Measurements from ENCODE around the gene TRPC4. TPM values are rescaled to one million over a fixed set of nuclear protein-coding genes. Genes with fewer than 3 reads are reported as not detected.
A peak's percentile ranks its signal among the peaks of the same experiment; 100 is the strongest.

TRPC4 gene
- total RNA-seq, 1 experiment from 2014 or later = 8.0 TPM

DNA sequence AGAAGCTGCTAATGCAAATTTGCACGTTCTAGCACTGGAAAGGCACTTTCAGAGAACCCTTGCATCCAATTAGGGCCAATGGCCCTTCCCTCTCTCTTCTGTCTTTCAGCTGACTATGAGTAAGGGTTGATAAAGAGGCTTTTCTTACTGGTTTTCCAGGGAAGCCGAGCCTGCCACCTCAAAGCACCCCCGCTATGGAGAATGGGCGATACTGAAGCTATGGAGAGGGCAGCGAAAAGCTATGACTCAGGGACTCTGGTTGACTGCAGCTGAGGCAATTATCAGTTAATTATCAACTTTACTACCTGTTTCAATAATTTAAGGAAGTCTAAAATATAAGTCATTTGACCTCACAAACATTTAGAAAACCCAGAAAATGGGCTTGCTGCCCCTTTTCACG is 115.8 kb downstream of the TRPC4 start:
- H3K4me1 Mint-ChIP-seq = peaks cover 7% of the 10 kb centered on the region; the same call in 1 of the 2 replicates
- H3K27me3 Mint-ChIP-seq (ENCODE audit: low read depth) = no peaks in the 10 kb centered on the region
- no peak for TF ChIP-seq ETV6 (CRISPR knock-in tag; IDR thresholded peaks at IDR 0.05)
- ChIA-PET CTCF (no interaction called here), POLR2A (no interaction called here)
- H3K27ac Mint-ChIP-seq = no peak overlapping the region
- DNase-seq (ENCODE audit: low spot score) (no peak), ATAC-seq (peak; percentile 48)
- no peaks in the 10 kb centered on the region for H3K9me3 Mint-ChIP-seq
- no peak overlapping the region for H3K4me3 Mint-ChIP-seq
- H3K36me3 Mint-ChIP-seq = no peaks in the 10 kb centered on the region

DNA sequence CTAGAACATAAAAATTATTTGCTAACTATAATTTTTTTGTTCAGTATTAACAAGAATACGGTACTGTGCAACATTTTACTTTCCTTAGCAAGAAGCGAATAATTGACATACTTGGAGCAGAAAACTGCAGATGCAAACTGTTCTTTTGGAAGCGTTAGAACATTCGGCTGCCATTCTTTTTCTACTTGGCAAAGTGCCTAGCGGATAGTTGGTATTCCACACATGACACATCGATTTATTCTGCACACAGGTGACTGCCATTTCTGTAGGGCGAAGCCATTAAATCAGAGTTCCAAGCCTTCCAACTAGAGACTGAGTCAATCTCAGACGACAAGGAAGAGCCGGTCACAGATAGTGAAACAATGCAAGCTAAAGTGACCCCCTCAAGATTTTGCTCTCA is 117.4 kb downstream of the TRPC4 start:
- CTCF ChIA-PET = no interaction called here
- Mint-ChIP-seq H3K4me3 (no peak overlapping the region), H3K27me3 (ENCODE audit: low read depth) (no peaks in the 10 kb centered on the region), H3K36me3 (no peaks in the 10 kb centered on the region), H3K27ac (no peak overlapping the region), H3K9me3 (no peaks in the 10 kb centered on the region), H3K4me1 (peaks cover 7% of the 10 kb centered on the region; the same call in 1 of the 2 replicates)
- POLR2A ChIA-PET = no interaction called here
- ATAC-seq (no peak), DNase-seq (ENCODE audit: low spot score) (no peak)
- TF ChIP-seq ZNF416 (CRISPR knock-in tag; IDR thresholded peaks at IDR 0.05) (no peak), ELF4 (CRISPR knock-in tag; IDR thresholded peaks at IDR 0.05; ENCODE audit: low read depth) (no peak), MXD4 (CRISPR knock-in tag; IDR thresholded peaks at IDR 0.05; ENCODE audit: borderline replicate concordance) (no peak), RELA (CRISPR knock-in tag; IDR thresholded peaks at IDR 0.05; ENCODE audit: borderline replicate concordance) (no peak), NFATC4 (CRISPR knock-in tag; IDR thresholded peaks at IDR 0.05) (no peak), ZNF232 (CRISPR knock-in tag; IDR thresholded peaks at IDR 0.05) (no peak), ZNF219 (CRISPR knock-in tag; IDR thresholded peaks at IDR 0.05; ENCODE audit: borderline replicate concordance) (no peak), JAZF1 (CRISPR knock-in tag; IDR thresholded peaks at IDR 0.05) (no peak), MYBL2 (CRISPR knock-in tag; IDR thresholded peaks at IDR 0.05) (no peak), SP1 (CRISPR knock-in tag; conservative IDR thresholded peaks at IDR 0.05) (no peak), NR3C1 (CRISPR knock-in tag; conservative IDR thresholded peaks at IDR 0.05; ENCODE audit: low read depth) (no peak), ETV6 (CRISPR knock-in tag; IDR thresholded peaks at IDR 0.05) (no peak)
- TF ChIP-seq, protein P1, sequence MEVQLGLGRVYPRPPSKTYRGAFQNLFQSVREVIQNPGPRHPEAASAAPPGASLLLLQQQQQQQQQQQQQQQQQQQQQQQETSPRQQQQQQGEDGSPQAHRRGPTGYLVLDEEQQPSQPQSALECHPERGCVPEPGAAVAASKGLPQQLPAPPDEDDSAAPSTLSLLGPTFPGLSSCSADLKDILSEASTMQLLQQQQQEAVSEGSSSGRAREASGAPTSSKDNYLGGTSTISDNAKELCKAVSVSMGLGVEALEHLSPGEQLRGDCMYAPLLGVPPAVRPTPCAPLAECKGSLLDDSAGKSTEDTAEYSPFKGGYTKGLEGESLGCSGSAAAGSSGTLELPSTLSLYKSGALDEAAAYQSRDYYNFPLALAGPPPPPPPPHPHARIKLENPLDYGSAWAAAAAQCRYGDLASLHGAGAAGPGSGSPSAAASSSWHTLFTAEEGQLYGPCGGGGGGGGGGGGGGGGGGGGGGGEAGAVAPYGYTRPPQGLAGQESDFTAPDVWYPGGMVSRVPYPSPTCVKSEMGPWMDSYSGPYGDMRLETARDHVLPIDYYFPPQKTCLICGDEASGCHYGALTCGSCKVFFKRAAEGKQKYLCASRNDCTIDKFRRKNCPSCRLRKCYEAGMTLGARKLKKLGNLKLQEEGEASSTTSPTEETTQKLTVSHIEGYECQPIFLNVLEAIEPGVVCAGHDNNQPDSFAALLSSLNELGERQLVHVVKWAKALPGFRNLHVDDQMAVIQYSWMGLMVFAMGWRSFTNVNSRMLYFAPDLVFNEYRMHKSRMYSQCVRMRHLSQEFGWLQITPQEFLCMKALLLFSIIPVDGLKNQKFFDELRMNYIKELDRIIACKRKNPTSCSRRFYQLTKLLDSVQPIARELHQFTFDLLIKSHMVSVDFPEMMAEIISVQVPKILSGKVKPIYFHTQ (CRISPR knock-in tag; IDR thresholded peaks at IDR 0.05) = no peak
- TF ChIP-seq, protein P2, sequence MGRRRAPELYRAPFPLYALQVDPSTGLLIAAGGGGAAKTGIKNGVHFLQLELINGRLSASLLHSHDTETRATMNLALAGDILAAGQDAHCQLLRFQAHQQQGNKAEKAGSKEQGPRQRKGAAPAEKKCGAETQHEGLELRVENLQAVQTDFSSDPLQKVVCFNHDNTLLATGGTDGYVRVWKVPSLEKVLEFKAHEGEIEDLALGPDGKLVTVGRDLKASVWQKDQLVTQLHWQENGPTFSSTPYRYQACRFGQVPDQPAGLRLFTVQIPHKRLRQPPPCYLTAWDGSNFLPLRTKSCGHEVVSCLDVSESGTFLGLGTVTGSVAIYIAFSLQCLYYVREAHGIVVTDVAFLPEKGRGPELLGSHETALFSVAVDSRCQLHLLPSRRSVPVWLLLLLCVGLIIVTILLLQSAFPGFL (CRISPR knock-in tag; IDR thresholded peaks at IDR 0.05; ENCODE audit: borderline replicate concordance) = no peak
- TF ChIP-seq, protein P3, sequence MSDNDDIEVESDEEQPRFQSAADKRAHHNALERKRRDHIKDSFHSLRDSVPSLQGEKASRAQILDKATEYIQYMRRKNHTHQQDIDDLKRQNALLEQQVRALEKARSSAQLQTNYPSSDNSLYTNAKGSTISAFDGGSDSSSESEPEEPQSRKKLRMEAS (CRISPR knock-in tag; IDR thresholded peaks at IDR 0.05) = no peak
- TF ChIP-seq, protein P4, sequence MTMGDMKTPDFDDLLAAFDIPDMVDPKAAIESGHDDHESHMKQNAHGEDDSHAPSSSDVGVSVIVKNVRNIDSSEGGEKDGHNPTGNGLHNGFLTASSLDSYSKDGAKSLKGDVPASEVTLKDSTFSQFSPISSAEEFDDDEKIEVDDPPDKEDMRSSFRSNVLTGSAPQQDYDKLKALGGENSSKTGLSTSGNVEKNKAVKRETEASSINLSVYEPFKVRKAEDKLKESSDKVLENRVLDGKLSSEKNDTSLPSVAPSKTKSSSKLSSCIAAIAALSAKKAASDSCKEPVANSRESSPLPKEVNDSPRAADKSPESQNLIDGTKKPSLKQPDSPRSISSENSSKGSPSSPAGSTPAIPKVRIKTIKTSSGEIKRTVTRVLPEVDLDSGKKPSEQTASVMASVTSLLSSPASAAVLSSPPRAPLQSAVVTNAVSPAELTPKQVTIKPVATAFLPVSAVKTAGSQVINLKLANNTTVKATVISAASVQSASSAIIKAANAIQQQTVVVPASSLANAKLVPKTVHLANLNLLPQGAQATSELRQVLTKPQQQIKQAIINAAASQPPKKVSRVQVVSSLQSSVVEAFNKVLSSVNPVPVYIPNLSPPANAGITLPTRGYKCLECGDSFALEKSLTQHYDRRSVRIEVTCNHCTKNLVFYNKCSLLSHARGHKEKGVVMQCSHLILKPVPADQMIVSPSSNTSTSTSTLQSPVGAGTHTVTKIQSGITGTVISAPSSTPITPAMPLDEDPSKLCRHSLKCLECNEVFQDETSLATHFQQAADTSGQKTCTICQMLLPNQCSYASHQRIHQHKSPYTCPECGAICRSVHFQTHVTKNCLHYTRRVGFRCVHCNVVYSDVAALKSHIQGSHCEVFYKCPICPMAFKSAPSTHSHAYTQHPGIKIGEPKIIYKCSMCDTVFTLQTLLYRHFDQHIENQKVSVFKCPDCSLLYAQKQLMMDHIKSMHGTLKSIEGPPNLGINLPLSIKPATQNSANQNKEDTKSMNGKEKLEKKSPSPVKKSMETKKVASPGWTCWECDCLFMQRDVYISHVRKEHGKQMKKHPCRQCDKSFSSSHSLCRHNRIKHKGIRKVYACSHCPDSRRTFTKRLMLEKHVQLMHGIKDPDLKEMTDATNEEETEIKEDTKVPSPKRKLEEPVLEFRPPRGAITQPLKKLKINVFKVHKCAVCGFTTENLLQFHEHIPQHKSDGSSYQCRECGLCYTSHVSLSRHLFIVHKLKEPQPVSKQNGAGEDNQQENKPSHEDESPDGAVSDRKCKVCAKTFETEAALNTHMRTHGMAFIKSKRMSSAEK (CRISPR knock-in tag; IDR thresholded peaks at IDR 0.05; ENCODE audit: borderline replicate concordance) = no peak
- TF ChIP-seq, protein P5, sequence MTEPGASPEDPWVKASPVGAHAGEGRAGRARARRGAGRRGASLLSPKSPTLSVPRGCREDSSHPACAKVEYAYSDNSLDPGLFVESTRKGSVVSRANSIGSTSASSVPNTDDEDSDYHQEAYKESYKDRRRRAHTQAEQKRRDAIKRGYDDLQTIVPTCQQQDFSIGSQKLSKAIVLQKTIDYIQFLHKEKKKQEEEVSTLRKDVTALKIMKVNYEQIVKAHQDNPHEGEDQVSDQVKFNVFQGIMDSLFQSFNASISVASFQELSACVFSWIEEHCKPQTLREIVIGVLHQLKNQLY (CRISPR knock-in tag; IDR thresholded peaks at IDR 0.05) = no peak
- TF ChIP-seq, protein P6, sequence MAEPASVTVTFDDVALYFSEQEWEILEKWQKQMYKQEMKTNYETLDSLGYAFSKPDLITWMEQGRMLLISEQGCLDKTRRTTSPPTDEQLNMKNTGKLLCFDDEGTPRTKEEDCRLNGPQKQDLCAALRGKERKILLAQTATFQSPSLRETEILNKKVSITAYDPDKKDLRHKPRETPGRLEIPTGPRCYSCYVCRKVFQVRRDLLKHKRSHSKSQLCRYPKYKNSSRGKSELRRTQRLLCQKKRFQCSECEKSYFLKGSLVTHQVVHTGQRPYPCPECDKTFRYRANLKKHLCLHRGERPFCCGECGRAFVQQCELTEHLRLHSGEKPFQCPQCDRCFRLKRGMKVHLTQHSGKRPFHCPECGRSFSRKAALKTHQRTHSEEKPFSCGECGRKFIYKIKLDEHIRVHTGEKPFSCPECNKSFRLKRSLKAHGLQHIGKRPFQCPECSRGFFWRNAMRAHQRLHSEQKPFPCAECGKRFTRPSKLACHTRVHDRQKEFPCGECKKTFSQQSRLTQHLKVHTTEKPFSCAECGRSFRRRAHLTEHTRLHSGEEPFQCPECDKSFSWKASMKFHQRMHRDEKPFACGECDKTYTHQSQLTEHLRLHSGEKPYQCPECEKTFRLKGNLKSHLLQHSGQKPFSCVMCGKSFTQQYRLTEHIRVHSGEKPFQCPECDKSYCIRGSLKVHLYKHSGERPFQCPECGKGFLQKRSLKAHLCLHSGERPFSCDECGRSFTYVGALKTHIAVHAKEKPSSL (CRISPR knock-in tag; conservative IDR thresholded peaks at IDR 0.05) = no peak
- TF ChIP-seq, protein P7, sequence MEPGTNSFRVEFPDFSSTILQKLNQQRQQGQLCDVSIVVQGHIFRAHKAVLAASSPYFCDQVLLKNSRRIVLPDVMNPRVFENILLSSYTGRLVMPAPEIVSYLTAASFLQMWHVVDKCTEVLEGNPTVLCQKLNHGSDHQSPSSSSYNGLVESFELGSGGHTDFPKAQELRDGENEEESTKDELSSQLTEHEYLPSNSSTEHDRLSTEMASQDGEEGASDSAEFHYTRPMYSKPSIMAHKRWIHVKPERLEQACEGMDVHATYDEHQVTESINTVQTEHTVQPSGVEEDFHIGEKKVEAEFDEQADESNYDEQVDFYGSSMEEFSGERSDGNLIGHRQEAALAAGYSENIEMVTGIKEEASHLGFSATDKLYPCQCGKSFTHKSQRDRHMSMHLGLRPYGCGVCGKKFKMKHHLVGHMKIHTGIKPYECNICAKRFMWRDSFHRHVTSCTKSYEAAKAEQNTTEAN (CRISPR knock-in tag; IDR thresholded peaks at IDR 0.05) = no peak
- TF ChIP-seq, protein P8, sequence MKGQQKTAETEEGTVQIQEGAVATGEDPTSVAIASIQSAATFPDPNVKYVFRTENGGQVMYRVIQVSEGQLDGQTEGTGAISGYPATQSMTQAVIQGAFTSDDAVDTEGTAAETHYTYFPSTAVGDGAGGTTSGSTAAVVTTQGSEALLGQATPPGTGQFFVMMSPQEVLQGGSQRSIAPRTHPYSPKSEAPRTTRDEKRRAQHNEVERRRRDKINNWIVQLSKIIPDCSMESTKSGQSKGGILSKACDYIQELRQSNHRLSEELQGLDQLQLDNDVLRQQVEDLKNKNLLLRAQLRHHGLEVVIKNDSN (CRISPR knock-in tag; IDR thresholded peaks at IDR 0.05) = no peak

All from WTC11 (cell line).